Inflammatory macrophage (primary cell): ENCODE results near the gene CABP5.
"Not testable (repeated sequence)": the region's sequence is repeated elsewhere in the genome, so short reads cannot be mapped to it uniquely, and the experiment has no call there.

Experiments
- DNase-seq, 2 donors: peaks; one replicate each; pipeline ENCODE4 v3.0.0-alpha.2; 2020 to 2022
- total RNA-seq, 18 experiments: gene quantifications; one replicate each; lab custom pipeline; 2026; ENCODE audit warnings: mixed read lengths in 6 of 18, inconsistent platforms in 2 of 18; lab: John Stamatoyannopoulos, UW

Gene CABP5
- 0 to 0.11 (median 0) reads per million in 18 experiments for total RNA-seq

DNA sequence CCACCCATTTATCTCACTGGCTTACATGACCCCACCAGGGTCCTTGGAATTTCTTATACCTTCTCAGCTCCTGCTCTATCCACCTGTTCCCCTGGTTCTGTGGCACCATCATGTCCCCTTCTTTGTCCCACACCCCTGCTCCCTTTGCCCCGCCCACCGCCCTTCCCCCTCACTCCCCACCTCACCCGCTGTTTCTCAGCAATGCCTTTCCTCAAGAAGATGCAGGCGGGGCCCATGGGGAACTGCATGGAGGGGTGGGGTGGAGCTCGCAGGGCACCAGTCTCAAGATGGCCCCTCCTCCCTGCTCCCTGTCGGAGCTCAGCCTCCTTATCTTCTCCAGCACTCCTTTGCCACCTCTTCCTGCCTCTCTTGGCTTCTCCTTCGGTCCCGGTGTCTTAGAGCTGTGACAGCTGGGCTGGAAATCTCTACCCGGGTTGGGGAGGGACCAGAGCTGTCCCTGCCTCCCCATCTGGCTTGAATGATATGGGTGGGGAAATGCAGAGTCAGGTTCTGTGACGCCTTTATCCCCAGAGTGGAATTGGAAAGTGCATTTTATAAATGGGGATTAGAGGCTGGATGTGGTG, at the start of gene CABP5:
CABP5 (minus strand) TSS at position 405 of the 584 bp plus-strand sequence; CDS start at position 248, 157 bp downstream.
- DNase-seq: no peak

DNA sequence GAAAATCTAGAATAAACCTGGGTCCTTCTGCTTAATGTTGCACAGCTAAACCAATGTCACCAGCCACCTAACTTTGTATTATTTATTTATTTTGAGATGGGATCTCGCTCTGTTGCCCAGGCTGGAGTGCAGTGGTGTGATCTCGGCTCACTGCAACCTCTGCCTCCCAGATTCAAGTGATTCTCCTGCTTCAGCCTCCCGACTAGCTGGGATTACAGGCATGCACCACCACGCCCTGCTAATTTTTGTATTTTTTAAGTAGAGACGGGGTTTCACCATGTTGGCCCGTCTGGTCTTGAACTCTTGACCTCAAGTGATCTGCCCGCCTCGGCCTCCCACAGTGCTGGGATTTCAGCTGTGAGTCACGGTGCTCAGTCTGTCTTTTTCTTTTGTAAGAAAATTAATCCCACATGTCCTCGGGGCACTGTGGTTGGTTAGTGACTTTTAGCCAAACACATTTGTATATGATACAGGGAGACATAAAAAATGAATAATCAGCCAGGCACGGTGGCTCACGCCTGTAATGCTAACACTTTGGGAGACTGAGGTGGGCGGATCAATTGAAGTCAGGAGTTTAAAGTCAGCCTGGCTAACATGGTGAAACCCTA, 47.3 kb upstream of the CABP5 start:
- DNase-seq: not testable (repeated sequence)

DNA sequence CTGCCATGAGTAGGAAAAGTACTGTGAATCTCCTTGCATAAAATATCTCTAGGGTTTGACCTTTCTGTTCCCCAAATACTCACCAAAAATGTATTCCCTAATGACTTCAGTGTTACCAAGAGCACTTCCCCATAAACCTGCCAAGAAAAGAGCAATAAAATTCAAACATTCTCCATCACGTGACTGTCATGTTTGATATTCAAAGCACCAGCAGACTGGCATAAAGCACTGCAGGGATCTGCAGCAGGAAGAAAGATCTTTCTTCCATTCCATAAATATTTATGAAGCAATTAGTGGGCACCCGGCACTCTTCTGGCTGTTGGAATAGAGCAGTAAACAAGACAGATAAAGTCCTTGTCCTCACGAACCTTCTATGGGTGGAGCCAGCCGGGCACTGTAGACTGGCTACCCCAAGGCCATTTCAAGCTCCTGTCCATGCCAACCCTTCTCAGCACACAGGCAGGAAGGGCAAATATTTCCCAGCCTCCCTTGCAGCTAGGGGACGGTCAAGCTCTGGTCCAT, 46.5 kb upstream of the CABP5 start:
- DNase-seq: no peak

DNA sequence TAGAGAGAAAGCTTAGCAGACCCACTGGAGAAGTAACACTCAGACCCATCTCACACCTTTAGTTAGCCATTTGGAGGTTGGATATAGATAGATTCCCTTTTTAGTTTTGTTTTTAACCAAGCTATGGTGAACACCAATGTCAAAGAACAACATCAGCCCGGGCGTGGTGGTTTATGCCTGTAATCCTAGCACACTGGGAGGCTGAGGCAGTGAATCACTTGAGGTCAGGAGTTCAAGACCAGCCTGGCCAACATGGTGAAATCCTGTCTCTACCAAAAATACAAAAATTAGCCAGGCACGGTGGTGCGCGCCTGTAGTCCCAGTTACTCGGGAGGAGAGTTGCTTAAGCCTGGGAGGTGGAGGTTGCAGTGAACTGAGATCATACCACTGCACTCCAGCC, 45.1 kb upstream of the CABP5 start:
- not testable (repeated sequence) for DNase-seq

DNA sequence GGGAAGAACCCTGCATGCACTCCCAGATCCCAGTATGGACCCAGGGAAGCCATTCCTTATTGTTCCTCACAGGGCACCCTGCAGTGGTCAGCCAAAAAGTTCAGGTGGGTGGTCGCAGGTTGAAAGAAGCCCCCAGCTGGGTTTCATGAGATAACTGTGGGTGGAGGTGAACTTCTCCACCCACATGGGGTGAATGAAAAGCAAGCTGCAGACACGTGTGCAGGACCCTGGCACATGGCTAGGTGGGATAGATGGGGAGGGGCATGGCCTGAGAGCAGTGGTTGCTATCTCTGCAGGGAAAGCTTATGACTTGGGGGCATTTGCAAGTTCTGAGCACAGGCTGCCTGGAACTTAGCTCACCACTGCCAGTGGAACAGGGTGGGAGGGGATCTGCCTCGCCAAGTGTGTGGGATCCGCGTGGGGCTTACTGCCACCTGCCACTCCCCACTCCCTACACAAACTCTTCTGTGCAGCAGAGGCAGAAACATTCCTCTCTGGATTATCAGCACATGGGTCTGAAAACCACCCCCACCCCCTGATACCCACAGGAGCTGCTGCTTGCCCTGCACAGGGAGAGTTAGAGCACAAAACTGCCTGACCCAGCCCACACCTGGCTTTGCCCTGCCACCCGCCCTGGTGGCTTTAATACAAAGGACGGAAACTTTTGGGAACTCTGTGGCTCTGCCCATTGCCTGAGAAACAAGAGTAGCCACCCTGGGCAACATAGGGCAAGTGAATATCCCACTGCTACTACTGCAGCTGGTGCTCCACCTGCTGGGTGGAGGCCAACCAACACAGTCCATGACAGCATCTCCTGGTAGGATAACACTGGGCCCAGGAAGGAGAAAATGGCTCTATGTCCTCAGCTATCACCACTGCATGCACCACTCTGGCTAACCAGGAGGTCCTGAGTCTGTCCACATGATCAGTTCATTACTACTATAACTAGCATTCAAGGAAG, 42.3 kb upstream of the CABP5 start:
- no peak for DNase-seq

DNA sequence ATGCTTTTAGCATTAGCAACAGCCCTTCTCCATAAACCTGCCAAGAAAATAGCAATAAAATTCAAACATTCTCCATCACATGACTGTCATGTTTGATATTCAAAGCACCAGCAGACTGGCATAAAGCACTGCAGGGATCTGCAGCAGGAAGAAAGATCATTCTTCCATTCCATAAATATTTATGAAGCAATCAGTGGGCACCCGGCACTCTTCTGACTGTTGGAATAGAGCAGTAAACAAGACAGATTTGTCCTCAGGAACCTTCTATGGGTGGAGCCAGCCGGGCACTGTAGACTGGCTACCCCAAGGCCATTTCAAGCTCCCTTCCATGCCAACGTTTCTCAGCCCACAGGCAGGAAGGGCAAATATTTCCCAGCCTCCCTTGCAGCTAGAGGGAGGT, 41.2 kb upstream of the CABP5 start:
- no peak for DNase-seq

DNA sequence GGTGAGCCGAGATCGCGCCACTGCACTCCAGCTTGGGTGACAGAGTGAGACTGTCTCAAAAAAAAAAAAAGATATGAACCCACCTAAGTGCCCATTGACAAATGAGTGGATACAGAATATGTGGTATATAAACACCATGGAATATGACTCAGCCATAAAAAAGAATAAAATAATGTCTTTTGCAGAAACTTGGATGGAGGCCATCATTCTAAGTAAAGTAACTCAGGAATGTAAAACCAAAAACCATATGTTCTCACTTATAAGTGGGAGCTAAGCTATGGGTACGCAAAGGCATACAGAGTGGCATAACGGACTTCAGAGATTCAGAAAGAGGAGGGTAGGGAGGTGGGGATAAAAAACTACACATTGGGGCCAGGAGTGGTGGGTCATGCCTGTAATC, 37.2 kb upstream of the CABP5 start:
- DNase-seq: no peak

DNA sequence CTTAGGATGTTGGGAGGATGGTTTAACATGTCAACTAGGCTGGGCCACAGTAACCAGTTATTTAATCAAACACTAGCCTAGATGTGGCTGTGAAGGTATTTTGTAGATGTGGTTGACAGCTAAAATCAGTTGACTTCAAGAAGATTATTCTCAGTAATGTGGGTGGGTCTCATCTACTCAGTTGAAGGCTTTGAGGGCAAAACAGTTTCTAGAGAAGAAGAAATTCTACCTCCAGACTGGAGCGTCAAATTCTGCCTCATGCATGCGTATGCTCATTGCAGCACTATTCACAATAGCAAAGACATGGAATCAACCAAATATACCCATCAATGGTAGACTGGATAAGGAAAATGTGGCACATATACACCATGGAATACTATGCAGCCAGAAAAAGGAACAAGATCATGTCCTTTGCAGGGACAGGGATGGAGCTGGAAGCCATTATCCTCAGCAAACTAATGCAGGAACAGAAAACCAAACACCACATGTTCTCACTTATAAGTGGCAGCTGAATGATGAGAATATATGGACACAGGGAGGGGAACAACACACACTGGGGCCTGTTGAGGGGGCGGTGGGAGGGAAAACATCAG, 26.4 kb upstream of the CABP5 start:
- DNase-seq: not testable (repeated sequence)

DNA sequence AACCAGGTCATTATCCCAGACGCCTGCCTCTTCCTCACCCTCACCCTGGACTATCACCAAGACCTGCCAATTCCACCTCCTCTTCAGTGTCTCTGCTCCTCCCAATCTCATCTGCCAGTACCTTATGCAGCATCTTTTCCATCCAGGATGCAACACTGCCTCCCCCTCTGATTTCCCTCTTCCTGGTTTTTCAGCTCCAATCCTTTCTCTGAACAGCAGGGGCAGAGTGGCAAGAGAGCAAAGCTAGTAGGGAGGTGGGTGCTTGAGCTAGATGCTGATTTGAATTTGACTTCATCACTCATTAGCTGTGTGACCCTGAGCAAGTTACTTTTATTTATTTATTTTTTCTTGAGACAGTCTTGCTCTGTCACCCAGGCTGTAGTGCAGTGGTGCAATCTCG, 25.6 kb upstream of the CABP5 start:
- DNase-seq: no peak

DNA sequence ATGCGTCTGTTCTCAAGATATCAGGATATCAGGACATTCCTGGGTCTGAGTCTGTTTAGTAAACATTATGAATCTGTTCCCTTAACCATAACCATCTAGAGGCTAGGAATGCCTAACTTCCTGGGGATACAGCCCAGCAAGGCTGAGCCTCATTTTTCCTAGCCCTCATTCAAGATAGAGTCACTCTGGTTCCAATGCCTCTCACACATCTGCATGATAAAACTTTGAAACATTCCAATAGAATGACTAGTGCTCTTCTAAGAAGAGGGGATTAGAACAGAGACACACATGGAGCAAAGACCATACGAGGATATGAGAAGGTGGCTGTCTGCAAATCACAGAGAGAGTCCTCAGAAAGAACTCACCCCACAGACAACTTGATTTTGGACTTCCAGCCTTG, 20.6 kb upstream of the CABP5 start:
- DNase-seq: no peak

DNA sequence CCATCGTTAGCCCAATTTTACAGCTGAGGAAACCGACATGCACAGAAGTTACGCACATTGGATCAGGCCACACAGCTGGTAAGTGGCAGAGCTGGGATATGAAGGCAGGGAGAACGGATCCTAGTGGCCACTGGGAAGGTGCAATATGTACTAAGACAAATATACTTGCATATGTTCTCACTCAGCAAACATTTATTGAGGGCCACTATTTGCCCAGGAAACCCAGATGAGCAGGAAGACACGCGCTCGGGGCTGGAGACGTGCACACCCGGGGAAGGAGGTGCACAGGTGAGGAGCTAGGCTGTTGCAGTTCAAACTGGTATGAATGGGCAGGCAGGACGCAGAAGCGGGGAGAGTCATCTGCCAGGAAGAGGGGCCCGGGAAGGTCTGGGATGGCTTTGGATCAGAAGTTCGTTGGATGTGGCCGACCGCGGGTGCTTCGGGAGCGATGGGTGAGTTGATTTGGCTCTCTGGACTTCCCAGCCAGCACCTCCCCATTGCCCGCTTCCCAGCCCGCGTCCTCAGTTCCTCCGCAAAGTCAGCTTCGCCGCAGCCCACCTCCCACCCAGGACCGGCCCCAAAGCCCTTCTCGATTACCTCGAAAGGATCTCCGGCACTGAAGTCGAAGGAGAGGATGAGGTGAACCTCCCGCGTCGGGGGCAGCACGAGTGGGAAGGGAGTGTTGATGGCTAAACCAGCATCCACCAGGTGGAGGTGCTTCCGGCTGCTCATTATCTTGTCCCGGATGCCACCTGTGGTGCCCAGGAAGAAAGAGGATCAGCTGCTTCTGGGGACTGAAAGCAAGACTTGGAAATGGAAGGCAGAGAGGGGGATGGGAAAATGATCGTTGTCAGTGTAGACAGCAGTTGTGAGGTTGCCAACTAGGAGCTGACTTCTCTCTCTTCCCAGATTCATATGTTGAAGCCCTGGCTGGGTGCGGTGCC, 17.8 kb upstream of the CABP5 start:
- DNase-seq: no peak

DNA sequence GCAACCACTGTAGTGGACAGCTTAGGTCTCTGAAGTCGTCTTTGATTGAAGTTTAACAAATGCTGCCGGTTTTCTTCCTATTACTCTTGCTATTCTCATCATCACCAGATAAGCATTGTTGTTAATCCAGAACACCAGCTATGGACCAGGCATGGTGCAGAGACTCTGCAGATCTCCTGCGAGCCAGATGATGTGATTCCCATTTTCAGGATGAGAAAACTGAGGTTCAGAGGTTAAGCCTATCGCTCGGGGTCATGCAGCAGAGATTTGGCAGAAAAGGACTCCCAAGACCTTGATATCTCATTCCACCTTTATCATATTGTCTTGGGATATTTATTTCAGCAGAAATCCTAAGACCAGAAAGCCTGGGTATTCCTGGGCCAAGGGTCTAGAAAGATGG, 16.5 kb upstream of the CABP5 start:
- no peak for DNase-seq

DNA sequence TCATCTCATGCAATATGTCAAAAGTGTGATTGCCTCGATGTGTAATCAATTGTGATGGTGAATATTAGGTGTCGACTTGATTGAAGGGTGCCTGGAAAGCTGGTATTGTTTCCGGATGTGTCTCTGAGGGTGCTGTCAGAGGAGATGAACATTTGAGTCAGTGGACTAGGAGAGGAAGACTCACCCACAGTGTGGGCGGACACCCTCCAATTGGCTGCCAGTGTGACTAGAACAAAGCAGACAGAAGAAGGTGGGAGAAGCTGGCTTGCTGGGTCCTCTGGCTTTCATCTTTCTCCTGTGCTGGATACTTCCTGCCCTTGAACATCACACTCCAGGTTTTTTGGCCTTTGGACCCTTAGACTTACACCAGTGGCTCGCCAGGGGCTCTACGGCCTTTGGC, 15.5 kb upstream of the CABP5 start:
- DNase-seq: no peak

DNA sequence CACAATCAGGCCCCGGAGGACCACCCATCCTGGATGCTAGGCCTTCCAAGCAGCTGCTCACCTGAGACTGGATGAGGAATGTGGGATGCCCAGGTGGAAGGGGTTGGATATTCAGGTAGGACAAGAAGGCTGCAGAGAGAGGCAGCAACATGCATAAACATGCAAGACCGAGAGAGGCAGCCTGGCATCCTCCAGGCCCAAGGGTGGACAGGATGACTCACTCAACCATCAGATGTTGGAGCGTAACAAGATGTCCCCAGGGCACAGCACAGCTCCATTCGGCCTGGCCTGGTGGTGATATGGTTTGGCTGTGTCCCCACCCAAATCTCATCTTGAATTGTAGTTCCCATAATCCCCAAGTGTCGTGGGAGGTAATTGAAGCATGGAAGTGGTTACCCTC, 10.0 kb upstream of the CABP5 start:
- no peak for DNase-seq

DNA sequence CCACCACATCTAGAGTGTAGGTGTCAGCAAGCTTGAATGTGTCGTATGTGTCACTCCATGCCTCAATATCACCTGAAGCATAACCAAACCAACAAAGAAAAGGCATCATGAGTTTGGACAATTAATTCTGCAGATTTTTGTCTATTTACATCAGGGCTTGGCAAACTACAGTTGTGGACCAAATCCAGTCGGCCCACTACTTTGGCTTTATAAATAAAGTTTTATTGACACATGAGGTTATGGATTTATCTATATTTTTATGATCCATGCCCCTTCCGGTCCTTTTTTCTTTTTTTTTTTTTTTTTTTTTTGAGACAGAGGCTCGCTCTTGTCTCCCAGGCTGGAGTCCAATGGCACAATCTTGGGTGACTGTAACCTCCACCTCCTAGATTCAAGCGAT, 9.2 kb upstream of the CABP5 start:
- no peak for DNase-seq

DNA sequence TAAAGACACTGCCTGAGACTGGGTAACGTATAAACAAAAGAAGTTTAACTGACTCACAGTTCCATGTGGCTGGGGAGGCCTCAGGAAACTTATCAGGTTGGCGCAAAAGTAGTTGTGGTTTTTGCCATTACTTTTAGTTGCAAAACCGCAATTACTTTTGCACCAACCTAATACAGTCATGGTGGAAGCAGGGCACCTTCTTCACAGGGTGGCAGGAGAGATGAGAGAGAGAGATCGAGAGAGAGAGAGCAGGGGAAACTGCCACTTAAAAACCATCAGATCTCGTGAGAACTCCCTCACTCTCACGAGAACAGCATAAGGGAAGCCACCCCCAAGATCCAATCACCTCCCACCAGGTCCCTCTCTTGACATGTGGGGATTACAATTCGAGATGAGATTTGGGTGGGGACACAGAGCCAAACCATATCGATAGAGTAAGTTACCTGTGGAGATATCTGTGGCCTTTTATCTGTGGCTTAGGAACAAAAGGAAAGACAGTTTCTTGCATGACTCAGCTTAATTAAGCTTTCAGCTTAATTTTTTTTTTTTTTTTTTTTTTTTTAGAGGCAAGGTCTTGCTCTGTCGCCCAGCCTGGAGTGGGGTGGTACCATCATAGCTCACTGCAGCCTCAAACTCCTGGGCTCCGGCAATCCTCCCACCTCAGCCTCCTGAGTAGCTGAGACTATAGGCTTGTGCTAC, 7.6 kb upstream of the CABP5 start:
- no peak for DNase-seq

DNA sequence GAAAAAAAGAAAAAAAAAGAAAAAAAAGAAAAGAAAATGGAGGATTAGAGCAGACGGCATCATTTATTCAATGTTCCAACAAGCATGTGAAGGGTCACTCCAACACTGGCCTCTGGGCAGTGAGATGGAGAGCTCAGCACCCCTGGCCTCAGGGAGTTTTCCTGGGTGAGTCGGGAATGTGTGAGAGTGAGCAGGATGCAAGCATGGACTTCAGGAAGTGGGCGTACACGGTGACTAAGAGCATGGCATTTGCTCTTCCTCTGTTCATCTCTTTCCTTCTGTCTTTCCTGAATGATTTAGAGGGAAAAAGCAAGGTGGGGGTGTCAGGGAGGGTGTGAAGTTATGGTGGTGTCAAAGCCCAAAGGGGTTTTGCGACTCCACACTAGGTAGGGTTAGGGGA, 682 bp upstream of the CABP5 start:
- no peak for DNase-seq

DNA sequence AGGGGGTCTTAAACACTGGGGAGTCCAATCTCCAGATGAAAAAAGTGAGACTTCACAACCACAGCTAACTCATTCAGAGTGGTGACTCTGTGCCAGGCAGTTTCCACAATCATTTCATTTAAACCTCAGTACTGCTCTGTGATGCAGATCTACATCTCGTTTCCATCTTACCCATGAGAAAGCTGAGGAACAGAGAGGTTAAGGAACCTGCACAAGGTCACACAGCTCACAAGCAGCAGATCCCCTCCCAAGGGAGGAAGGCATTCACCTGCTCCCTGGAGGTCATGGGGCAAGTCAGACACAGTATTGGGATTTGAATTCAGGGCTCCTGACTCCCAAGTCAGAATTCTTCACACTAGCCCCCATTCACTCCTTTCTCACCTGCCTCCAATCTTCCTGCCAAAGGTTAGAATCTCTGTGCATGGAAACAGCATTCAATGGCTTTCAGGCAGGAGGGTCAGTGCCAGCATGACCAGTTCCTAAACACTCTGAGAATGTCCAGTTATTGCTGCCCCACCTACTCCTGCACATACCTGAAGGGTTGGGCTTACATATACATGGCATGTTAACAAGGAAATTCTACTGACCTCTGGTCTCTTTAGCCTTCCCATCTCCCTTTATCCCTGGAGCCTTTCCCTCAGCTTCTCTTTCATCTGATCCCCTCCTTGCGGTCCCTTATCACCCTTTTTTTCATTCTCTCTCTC, 1.9 kb downstream of the CABP5 start:
- no peak for DNase-seq

DNA sequence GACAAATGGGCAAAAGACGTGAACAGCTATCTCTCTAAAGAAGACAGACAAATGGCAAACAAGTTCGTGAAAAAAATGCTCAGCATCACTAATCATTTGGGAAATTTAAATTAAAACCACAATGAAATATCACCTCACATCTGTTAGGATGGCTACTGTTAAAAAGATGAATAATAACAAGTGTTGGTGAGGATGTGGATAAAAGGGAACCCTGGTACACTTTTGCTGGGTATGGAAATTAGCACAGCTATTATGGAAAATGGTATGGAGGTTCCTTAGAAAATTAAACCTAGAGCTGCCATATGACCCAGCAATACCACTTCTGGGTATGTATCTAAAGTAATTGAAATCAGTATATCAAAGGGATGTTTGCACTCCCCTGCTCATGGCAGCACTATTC, 7.1 kb downstream of the CABP5 start:
- DNase-seq: no peak

DNA sequence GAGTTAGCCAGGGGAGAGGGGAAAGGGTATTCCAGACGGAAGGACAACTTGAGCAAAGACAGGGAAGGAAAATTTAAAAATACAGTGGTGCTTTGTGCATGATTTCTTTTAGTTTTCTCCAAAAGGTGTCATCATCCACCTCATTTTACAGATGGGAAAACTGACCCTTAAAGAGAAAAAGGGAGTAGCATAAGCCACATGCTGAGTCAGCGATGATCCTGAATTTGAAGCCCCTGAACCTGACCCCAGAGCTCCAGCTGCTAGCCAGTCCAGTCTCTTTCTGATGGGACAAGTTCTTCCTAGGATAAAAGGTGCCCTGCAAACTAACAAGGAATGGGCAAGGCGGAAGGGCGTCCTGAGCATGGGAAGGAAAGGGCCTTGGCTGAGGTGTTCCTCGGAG, 10.3 kb downstream of the CABP5 start:
- DNase-seq: no peak

DNA sequence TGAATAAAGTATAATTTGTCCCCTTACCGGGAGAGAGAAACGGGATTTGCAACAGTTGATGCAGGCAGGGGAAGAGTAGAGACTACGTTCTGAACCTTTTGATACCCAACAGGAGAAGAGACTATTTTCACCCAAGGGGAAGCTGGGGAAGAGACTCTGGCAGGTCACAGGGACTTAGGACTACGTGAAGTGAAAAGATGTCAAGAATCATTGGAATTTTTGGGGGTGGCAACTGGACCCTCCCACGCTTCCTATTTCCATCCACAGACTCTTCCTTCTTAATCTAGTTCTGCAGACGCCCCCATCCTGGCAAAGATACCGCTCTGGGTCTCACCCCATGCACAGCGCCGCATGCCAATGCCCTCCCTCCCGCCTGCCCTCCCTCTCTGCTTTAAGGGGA, 13.8 kb downstream of the CABP5 start:
- DNase-seq: no peak
